HEK293 (cell line): ENCODE data around the gene PDHX.

Experiments used
- GLIS1 ChIP-seq: fragments of 450-650 bp; formaldehyde crosslinking; IDR thresholded peaks from 2 replicates; pipeline ENCODE4 v1.5.1; 2016; ENCODE audit warnings: missing biosample characterization, missing genetic modification characterization
- SP7 ChIP-seq: fragments of 450-650 bp; formaldehyde crosslinking; IDR thresholded peaks from 2 replicates; pipeline ENCODE4 v1.5.1; 2016; ENCODE audit warnings: missing biosample characterization, missing genetic modification characterization
- ZNF473 ChIP-seq: fragments of 450-650 bp; formaldehyde crosslinking; IDR thresholded peaks from 2 replicates; pipeline ENCODE4 v1.5.1; 2017; ENCODE audit warnings: missing biosample characterization, missing genetic modification characterization
- ZNF555 ChIP-seq: fragments of 450-650 bp; formaldehyde crosslinking; conservative IDR thresholded peaks from 2 replicates; pipeline ENCODE4 v1.5.1; 2017; ENCODE audit warnings: missing biosample characterization, mild to moderate bottlenecking, missing genetic modification characterization, inconsistent platforms
- ZNF558 ChIP-seq: fragments of 450-650 bp; formaldehyde crosslinking; IDR thresholded peaks from 2 replicates; pipeline ENCODE4 v1.5.1; 2016; ENCODE audit warnings: missing biosample characterization, missing genetic modification characterization
- ZNF837 ChIP-seq: fragments of 450-650 bp; formaldehyde crosslinking; IDR thresholded peaks from 2 replicates; pipeline ENCODE4 v1.5.1; 2016; ENCODE audit warnings: missing biosample characterization, missing genetic modification characterization
- TF ChIP-seq, protein P1 (sequence below): fragments of 450-650 bp; formaldehyde crosslinking; IDR thresholded peaks from 2 replicates; pipeline ENCODE4 v1.5.1; 2016; ENCODE audit warnings: missing biosample characterization, missing genetic modification characterization
- TF ChIP-seq, protein P2 (sequence below): fragments of 450-650 bp; formaldehyde crosslinking; IDR thresholded peaks from 2 replicates; pipeline ENCODE4 v1.5.1; 2016; ENCODE audit warnings: missing biosample characterization, missing genetic modification characterization
- TF ChIP-seq, protein P3 (sequence below): sonication (generic); formaldehyde crosslinking; IDR thresholded peaks from 2 replicates; pipeline ENCODE4 v1.8.1; 2022; ENCODE audit warnings: mild to moderate bottlenecking, moderate library complexity, missing genetic modification reagents

DNA sequence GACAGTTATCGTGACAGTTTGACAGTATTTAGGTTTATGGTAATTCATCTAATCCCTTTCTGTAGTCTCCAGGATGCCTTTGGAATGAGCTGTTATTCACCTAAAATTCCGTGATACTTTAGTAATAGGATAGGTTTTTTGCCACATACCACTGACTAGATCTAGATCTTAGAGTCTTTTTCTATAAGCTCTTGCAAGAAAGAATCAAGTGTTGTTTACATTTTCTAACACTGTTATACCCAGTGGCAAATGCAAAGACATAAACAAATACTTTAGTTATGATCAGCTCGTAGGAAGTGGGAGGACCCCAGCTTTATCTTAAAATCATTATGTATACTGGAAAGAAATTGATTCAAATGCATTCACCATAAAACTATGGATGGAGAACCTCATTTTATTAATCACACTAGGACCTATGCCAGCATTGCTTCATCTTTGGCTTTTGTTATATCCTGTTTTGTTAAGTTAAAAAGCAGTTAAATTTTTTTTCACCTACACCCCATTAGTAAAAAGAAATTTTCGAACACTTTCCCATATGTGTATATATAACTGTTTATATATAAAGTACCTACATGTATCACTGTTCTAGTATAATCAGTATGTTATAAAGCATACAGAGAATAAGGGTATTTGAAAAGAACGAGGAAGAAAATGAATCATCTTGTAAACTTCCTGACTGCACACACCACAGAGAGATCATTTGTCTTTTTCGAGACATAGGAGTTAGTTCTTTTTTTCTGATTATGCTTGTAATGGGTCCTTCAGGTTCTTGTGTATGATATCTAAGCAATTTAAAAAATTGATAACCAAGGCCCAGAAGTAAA is 60.9 kb downstream of the PDHX start:
- TF ChIP-seq SP7 (tag by site-specific recombination) (no peak), ZNF837 (no peak), ZNF558 (no peak), ZNF473 (tag by site-specific recombination) (no peak), ZNF555 (tag by site-specific recombination) (no peak), GLIS1 (no peak)
- TF ChIP-seq, protein P1, sequence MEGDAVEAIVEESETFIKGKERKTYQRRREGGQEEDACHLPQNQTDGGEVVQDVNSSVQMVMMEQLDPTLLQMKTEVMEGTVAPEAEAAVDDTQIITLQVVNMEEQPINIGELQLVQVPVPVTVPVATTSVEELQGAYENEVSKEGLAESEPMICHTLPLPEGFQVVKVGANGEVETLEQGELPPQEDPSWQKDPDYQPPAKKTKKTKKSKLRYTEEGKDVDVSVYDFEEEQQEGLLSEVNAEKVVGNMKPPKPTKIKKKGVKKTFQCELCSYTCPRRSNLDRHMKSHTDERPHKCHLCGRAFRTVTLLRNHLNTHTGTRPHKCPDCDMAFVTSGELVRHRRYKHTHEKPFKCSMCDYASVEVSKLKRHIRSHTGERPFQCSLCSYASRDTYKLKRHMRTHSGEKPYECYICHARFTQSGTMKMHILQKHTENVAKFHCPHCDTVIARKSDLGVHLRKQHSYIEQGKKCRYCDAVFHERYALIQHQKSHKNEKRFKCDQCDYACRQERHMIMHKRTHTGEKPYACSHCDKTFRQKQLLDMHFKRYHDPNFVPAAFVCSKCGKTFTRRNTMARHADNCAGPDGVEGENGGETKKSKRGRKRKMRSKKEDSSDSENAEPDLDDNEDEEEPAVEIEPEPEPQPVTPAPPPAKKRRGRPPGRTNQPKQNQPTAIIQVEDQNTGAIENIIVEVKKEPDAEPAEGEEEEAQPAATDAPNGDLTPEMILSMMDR (tag by site-specific recombination): no peak
- TF ChIP-seq, protein P2, sequence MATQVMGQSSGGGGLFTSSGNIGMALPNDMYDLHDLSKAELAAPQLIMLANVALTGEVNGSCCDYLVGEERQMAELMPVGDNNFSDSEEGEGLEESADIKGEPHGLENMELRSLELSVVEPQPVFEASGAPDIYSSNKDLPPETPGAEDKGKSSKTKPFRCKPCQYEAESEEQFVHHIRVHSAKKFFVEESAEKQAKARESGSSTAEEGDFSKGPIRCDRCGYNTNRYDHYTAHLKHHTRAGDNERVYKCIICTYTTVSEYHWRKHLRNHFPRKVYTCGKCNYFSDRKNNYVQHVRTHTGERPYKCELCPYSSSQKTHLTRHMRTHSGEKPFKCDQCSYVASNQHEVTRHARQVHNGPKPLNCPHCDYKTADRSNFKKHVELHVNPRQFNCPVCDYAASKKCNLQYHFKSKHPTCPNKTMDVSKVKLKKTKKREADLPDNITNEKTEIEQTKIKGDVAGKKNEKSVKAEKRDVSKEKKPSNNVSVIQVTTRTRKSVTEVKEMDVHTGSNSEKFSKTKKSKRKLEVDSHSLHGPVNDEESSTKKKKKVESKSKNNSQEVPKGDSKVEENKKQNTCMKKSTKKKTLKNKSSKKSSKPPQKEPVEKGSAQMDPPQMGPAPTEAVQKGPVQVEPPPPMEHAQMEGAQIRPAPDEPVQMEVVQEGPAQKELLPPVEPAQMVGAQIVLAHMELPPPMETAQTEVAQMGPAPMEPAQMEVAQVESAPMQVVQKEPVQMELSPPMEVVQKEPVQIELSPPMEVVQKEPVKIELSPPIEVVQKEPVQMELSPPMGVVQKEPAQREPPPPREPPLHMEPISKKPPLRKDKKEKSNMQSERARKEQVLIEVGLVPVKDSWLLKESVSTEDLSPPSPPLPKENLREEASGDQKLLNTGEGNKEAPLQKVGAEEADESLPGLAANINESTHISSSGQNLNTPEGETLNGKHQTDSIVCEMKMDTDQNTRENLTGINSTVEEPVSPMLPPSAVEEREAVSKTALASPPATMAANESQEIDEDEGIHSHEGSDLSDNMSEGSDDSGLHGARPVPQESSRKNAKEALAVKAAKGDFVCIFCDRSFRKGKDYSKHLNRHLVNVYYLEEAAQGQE: no peak
- TF ChIP-seq, protein P3, sequence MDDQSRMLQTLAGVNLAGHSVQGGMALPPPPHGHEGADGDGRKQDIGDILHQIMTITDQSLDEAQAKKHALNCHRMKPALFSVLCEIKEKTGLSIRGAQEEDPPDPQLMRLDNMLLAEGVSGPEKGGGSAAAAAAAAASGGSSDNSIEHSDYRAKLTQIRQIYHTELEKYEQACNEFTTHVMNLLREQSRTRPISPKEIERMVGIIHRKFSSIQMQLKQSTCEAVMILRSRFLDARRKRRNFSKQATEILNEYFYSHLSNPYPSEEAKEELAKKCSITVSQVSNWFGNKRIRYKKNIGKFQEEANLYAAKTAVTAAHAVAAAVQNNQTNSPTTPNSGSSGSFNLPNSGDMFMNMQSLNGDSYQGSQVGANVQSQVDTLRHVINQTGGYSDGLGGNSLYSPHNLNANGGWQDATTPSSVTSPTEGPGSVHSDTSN (CRISPR knock-in tag): no peak
